ENCODE results near the gene ADAMTS12.

Gene ADAMTS12

DNA sequence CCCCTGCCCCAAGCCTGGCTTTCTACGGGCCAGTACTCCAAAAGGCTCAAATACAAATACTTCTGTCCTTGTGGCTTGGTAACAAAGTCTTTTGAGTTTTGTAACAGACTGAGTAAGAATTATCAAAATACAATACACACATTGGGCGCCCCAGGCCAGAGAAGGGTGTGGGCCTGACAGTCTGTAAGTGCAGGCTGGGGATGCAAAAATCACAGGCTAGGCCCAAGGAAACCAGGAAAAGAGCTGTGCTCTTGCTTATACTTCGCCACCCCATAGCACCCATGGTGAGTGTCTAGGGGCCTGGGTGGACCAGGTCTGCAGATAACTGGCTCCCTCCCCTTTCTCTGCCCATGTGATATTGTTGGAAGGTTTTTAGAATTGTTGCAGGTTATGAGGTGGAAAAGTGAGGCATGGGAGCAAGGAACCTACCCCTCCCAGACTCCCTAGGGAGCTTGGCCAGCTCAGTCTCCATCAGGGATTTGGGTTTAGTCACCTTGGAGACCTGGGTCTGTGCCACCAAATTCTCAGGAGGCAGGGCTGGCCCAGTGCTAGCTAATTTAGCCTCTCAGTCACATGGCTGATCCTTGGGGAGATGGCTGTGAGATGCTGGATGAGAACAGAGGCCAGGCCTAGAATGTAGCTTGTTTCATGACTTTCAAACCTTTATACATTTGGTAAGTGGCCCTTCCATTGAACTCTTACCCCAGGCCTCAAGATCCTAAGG lies 378.2 kb downstream of the ADAMTS12 start:
- DNase-seq: no peak

DNA sequence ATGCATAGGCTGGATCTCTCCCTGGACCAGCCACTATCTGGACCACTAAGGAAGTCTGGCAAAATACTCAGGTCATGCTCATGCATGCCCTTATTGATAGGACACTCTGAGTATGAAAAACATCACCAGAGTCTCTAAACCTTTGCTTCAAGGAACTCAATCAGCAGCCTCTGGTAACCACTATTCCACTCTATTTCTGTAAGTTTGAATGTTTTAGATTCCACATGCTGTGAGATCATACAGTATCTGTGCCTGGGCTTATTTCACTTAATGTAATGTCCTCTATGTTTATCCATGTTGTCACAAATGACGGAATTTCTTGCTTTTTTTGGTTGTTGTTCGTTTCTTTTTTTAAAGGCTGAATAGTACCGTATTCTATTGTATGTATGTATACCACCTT lies 382.8 kb downstream of the ADAMTS12 start:
- no peak for DNase-seq

- no peak for DNase-seq
Measured at GRCh38 chr5:33507426-33507825, 384.4 kb downstream of the ADAMTS12 start.

GRCh38 chr5:33504570-33504969 lies 387.2 kb downstream of the ADAMTS12 start:
- DNase-seq: no peak

DNA sequence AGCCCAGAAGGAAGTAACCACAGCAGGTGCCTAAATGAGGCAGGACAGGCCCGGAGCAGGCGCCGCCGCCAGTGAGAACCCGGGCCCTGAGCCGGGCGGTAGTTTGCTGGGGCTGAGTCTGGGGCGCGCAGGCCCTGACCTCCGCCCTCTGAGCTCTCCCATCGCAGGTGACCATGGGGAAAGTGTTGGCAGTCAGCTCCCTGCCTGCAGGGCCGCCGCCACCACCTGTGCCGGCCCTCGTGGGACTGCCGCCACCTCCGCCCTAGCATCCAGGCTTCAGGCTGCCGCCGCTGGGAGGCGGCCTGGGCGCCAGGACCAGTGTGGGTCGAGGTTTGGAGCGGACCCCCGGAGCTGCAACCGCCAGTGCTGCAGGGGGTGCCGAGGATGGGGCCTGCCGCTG lies 389.9 kb downstream of the ADAMTS12 start:
- DNase-seq: no peak

- no peak for DNase-seq
Measured at GRCh38 chr5:33501260-33501659, 390.5 kb downstream of the ADAMTS12 start.

GRCh38 chr5:33494466-33494865 lies 397.3 kb downstream of the ADAMTS12 start:
- no peak for DNase-seq

GRCh38 chr5:33491941-33492340 lies 399.8 kb downstream of the ADAMTS12 start:
- no peak for DNase-seq

DNA sequence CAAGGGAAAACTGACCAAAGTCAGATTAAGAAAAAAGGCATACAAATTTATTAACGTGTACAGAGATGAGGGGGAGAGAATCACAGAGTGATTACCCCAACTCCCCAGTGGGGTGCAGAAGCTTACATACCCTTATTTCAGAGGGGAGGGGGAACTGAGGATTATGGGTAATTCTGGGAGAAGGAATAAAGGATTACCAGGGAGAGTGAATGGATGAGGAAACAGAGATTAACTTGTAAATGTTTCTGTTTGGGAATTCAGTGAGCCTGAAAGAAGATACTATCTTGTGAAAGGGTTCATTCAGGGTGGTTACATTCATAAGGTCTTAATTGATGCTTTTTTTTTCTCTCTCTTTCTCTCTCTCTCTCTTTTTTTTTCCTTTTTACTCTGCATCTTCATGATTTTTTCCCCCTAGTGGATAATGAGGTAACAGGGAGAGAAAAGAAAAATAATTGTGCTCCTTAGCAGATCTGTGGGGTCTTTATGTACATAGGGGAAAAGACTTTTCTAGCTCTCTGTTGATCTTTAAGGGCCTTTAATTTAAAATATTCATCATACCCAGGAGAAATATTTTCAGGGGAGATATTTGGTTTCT lies 401.6 kb downstream of the ADAMTS12 start:
- DNase-seq: no peak

DNA sequence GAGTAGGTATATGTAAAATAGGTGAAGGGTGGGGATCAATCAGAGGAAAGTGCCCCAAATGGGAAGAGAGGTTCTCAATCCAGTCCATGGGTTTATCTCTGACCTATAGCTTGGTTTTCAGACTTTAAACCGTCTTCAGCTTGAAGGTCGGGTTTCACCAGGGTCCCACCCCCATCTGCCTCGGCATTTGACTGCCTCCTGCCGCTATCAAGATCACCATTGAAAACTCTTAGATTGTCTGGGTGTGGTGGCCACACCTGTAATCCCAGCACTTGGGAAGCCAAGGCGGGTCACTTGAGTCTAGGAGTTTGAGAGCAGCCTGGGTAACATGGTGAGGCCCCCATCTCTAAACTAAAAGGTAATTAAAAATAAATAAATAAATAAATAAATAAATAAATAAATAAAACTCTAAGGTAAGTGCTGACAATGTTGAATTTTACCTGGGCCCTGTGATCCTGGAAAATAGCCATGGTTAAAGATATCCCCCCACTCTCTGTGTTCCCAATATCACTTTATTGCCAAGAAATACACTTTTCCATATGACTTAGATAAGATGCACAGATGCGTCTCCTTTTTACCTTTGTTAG lies 402.2 kb downstream of the ADAMTS12 start:
- DNase-seq: no peak

DNA sequence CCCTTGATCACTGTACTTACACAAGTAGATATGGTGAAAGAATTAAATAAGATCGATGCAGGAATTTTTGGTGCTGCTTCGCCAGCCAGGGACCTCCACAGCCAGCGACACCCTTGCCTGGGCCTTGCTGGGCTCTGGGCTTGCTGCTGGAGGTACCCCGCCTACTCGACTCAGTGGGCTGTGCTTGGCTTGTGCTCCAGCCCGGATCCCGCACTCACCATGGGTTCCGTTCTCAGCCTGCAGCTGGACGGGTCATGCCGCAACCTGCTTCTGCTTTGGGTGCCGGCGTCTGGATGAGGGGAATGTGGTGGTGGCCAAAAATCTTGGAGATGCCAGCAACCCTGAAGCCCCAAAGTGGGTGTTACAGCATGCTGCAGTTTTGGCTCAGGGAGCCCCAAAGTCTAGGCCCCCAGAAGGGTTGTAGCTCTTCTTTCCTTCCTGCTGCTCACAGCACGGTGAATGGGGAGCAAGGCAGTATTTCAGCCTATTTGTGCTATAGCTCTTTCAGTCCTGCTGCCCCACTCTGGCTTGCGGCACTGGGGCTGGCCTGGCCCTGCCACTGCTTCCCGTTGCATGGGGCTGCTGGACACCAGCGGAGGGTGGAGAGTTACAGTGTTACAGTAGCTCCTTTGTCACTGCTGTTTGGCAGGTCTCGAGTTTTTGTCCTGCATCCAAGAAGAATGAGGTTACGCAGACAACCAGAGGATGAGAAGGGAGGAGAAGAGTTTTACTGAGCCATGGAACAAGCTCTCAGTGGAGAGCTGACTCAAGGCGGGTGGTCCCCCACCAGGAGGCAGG lies 403.0 kb downstream of the ADAMTS12 start:
- DNase-seq: no peak

DNA sequence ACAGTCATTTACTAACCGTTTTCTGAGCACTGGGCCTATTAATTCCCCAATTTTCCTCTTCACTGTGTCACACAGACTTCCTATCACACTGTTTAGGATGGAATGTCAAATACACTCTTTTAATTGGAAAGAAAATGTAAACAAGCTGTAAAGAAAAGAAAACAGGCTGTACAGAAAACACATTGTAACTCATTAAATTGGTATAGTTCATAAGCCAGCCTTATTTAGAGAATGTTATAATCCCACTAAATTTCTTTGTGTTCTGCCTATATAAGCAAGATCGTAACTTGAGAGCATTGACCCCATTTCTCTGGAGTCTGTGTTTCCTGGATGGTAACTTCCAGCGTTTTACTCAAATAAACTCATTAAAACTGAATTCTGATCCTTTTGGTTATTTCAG lies 404.6 kb downstream of the ADAMTS12 start:
- DNase-seq: no peak

DNA sequence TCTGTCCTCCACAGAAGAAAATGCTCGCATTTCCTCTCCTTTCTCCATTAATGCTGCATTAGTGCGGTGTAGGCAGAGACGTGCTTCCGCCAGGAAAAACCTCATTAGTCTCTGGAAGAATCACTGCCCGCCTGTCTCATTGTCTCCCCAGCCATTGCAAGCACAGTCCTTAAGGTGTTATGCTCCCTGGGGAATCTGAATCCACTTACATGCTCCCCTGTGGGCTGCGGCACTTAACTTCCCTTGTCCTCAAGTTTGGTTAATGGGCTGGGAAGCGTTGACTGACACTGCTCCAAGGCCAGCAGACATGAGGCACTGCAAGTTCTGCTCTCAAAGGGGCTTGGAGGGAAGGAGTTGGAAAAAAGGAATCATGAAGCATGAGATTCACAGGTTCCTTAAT lies 409.5 kb downstream of the ADAMTS12 start:
- no peak for DNase-seq

DNA sequence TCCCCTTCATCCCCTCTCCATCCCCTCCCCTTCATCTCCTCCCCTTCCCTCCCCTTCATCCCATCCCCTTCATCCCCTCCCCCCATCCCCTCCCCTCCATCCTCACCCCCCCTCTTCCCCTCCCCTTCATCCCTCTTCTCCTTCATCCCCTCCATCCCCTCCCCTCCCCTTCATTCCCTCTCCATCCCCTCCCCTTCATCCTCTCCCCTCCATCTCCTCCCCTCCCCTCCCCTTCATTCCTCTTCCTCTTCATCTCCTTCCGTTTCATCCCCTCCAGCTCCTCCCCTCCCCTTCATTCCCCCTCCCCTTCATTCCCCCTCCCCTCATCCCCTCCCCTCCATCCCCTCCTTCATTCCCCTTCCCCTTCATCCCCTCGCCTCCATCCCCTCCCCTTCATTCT lies 410.9 kb downstream of the ADAMTS12 start:
- no peak for DNase-seq

DNA sequence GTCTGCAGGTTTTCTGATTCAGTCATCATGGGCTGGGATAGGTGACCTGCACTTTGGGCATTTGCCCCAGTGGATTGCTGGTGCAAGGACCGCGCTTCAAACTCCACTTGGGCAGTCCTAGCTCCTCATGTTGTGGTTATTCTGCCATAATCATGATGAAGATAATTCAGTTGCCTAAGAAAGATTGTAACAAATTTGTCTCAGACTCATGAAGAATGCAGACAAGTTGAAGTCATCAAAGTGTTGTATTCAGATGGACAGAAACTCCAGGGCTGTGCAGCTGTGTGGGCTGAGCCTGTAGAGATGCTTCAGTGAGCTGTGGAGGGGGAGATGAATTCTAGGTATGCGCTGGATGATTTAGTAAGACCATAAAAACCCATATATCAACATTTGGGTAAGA lies 412.5 kb downstream of the ADAMTS12 start:
- DNase-seq: no peak

GRCh38 chr5:33477816-33478215 lies 414.0 kb downstream of the ADAMTS12 start:
- DNase-seq: no peak

GRCh38 chr5:33476992-33477391 lies 414.8 kb downstream of the ADAMTS12 start:
- DNase-seq: no peak

GRCh38 chr5:33475706-33476105 lies 416.1 kb downstream of the ADAMTS12 start:
- DNase-seq: no peak

DNA sequence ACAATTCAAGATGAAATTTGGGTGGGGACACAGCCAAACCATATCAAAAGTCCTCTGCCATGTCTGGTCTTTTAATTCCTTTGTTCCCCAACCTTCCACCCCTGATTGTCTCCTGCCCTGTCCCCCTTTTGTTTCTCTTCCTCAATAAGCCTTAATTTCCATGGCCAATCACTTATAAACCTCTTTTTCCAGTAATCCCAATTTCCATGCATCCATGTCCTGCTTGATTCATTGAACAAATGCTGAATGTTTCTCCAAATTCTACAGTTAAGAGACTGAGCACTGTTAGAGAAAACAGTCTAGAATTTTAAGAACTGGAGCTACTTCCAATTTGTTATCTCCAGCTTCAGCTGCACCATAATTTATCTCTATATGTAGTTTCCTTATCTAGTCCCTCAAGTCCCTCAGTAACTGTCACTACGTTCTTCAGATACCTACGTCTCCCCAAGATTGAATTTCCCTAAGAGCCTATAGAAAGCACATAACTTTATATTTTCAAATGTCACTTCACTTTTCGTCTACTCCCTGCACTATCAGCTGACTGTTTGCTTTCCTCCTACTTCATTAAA lies 416.8 kb downstream of the ADAMTS12 start:
- no peak for DNase-seq

- DNase-seq: no peak
Measured at GRCh38 chr5:33474004-33474403, 417.8 kb downstream of the ADAMTS12 start.

Measured in NCI-H2227 treated with DMSO at 0.1 percent for 48 hours (cell line).